ENCODE data around the gene TXK. TPM values are rescaled to one million over a fixed set of nuclear protein-coding genes. Genes with fewer than 3 reads are reported as not detected.

Gene TXK
- total RNA-seq, 1 experiment from 2014 or later: 1.4 TPM

GRCh38 chr4:48022192-48022799, 111.8 kb downstream of the TXK start:
- Histone ChIP-seq H3K4me3 (ENCODE audit: low read depth, low read length, poor library complexity, severe bottlenecking) (no peak overlapping the region), H3K9me3 (ENCODE audit: low read depth, low read length, poor library complexity, severe bottlenecking) (no peaks in the 10 kb centered on the region), H3K27me3 (replicated peaks; ENCODE audit: insufficient read depth, low read depth, low read length, poor library complexity) (no peaks in the 10 kb centered on the region), H3K4me1 (ENCODE audit: insufficient read depth, low read length, poor library complexity, severe bottlenecking) (no peaks in the 10 kb centered on the region), H3K36me3 (ENCODE audit: insufficient read depth, low read length, poor library complexity, severe bottlenecking) (no peaks in the 10 kb centered on the region), H3K27ac (ENCODE audit: low read depth, low read length, poor library complexity, severe bottlenecking) (no peak overlapping the region)
- TF ChIP-seq CTCF (conservative IDR thresholded peaks at IDR 0.05; ENCODE audit: low read depth, low read length): no peak
- TF ChIP-seq EZH2 (IDR thresholded peaks at IDR 0.05; ENCODE audit: borderline replicate concordance, low read depth, low read length, poor library complexity, severe bottlenecking): no peak
- intact Hi-C loops (cut with micrococcal nuclease; ENCODE audit: unreplicated experiment): no loop called here
- ChIA-PET CTCF (no interaction called here), POLR2A (ENCODE audit: low non-redundant PET) (no interaction called here)
- DNase-seq (ENCODE audit: low spot score): no peak
- no TSS peak for BruUV-seq (replicated peaks)

- BruUV-seq (replicated peaks): no TSS peak
- H3K4me3 ChIP-seq (ENCODE audit: low read depth, low read length, poor library complexity, severe bottlenecking): no peak overlapping the region
- H3K9me3 ChIP-seq (ENCODE audit: low read depth, low read length, poor library complexity, severe bottlenecking): no peaks in the 10 kb centered on the region
- intact Hi-C loops (cut with micrococcal nuclease; ENCODE audit: unreplicated experiment): no loop called here
- no peaks in the 10 kb centered on the region for H3K27me3 ChIP-seq (replicated peaks; ENCODE audit: insufficient read depth, low read depth, low read length, poor library complexity)
- ChIA-PET POLR2A (ENCODE audit: low non-redundant PET) (no interaction called here), CTCF (no interaction called here)
- H3K27ac ChIP-seq (ENCODE audit: low read depth, low read length, poor library complexity, severe bottlenecking): no peak overlapping the region
- no peak for TF ChIP-seq CTCF (conservative IDR thresholded peaks at IDR 0.05; ENCODE audit: low read depth, low read length)
- no peak for TF ChIP-seq EZH2 (IDR thresholded peaks at IDR 0.05; ENCODE audit: borderline replicate concordance, low read depth, low read length, poor library complexity, severe bottlenecking)
- H3K4me1 ChIP-seq (ENCODE audit: insufficient read depth, low read length, poor library complexity, severe bottlenecking): no peaks in the 10 kb centered on the region
- H3K36me3 ChIP-seq (ENCODE audit: insufficient read depth, low read length, poor library complexity, severe bottlenecking): no peaks in the 10 kb centered on the region
- DNase-seq (ENCODE audit: low spot score): no peak
Observed at GRCh38 chr4:48021100-48021499, 113.0 kb downstream of the TXK start.

GRCh38 chr4:48018112-48018511, 115.9 kb downstream of the TXK start:
- no peaks in the 10 kb centered on the region for H3K4me1 ChIP-seq (ENCODE audit: insufficient read depth, low read length, poor library complexity, severe bottlenecking)
- no peaks in the 10 kb centered on the region for H3K36me3 ChIP-seq (ENCODE audit: insufficient read depth, low read length, poor library complexity, severe bottlenecking)
- no peak for DNase-seq (ENCODE audit: low spot score)
- no TSS peak for BruUV-seq (replicated peaks)
- POLR2A ChIA-PET (ENCODE audit: low non-redundant PET): no interaction called here
- no peak for TF ChIP-seq EZH2 (IDR thresholded peaks at IDR 0.05; ENCODE audit: borderline replicate concordance, low read depth, low read length, poor library complexity, severe bottlenecking)
- no peak for TF ChIP-seq CTCF (conservative IDR thresholded peaks at IDR 0.05; ENCODE audit: low read depth, low read length)
- CTCF ChIA-PET: no interaction called here
- intact Hi-C loops (cut with micrococcal nuclease; ENCODE audit: unreplicated experiment): loop anchor here (5.0 kb wide), 1 partner anchor 64 kb away; no protein-coding TSS in a partner anchor
- no peak overlapping the region for H3K27ac ChIP-seq (ENCODE audit: low read depth, low read length, poor library complexity, severe bottlenecking)
- no peaks in the 10 kb centered on the region for H3K9me3 ChIP-seq (ENCODE audit: low read depth, low read length, poor library complexity, severe bottlenecking)
- no peaks in the 10 kb centered on the region for H3K27me3 ChIP-seq (replicated peaks; ENCODE audit: insufficient read depth, low read depth, low read length, poor library complexity)
- no peak overlapping the region for H3K4me3 ChIP-seq (ENCODE audit: low read depth, low read length, poor library complexity, severe bottlenecking)
